Measurements from ENCODE around the gene CLCA4.

Gene CLCA4, protein sequence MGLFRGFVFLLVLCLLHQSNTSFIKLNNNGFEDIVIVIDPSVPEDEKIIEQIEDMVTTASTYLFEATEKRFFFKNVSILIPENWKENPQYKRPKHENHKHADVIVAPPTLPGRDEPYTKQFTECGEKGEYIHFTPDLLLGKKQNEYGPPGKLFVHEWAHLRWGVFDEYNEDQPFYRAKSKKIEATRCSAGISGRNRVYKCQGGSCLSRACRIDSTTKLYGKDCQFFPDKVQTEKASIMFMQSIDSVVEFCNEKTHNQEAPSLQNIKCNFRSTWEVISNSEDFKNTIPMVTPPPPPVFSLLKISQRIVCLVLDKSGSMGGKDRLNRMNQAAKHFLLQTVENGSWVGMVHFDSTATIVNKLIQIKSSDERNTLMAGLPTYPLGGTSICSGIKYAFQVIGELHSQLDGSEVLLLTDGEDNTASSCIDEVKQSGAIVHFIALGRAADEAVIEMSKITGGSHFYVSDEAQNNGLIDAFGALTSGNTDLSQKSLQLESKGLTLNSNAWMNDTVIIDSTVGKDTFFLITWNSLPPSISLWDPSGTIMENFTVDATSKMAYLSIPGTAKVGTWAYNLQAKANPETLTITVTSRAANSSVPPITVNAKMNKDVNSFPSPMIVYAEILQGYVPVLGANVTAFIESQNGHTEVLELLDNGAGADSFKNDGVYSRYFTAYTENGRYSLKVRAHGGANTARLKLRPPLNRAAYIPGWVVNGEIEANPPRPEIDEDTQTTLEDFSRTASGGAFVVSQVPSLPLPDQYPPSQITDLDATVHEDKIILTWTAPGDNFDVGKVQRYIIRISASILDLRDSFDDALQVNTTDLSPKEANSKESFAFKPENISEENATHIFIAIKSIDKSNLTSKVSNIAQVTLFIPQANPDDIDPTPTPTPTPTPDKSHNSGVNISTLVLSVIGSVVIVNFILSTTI

DNA sequence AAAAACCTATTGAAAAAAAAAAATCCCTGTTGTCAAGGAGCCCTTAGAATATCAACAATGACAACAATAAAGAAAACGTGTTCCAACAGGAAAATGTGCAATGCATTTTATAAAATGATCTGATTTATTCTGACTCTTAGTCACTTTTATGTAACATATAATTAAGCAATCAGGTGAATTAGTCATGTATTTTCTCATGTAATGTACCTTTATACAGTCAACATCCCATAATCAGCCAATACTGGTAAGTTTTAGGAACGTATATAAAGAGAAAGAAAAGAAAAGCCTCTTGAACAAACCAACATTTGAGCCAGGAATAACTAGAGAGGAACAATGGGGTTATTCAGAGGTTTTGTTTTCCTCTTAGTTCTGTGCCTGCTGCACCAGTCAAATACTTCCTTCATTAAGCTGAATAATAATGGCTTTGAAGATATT, at the start of gene CLCA4:
TSS of gene CLCA4 (plus strand) at position 292 of the 435 bp plus-strand sequence. CDS start at position 334, 42 bp downstream.
- peak within 1 kb of the TSS in 11 of 21 experiments; percentile 3 to 72 (median 27) for H3K27ac ChIP-seq
- H3K4me3 ChIP-seq: no peak within 1 kb of the TSS

DNA sequence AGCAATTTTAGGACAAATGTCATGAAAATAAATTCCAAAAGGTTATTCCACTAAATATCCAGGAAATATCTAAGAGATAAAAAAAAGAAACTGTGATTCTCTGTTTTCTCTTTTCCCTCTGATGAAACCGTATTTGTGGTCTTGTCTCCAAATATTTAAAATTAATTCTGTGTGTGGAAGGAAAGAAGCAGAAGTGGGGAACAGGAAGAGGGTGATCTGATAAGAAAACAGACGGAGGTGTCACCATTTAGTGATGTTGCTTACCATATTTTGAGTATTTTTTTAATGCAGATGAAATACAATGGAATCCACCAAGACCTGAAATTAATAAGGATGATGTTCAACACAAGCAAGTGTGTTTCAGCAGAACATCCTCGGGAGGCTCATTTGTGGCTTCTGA, 48.6 kb upstream of the CLCA4 start:
- H3K4me3 ChIP-seq: no peak overlapping the region
- H3K27ac ChIP-seq: no peak overlapping the region

DNA sequence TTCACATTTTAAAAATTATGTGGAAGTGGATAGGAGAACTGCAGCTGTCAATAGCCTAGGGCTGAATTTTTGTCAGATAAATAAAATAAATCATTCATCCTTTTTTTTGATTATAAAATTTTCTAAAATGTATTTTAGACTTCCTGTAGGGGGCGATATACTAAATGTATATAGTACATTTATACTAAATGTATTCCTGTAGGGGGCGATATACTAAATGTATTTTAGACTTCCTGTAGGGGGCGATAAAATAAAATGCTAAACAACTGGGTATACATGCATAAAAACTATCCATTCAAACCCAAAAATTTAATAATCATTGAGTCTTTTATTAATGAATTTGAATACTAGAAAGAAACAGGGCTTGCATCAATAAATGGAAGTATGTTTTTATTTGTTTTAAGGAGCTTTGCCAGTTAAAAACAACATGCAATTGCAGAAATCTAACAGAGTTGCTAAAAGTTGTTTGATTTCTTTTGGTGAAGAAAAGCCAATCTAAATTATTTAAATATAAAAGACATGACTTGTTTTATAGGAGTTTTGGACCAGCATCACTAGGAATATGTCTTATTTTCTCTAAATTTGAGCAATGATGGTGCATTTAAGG, 46.8 kb upstream of the CLCA4 start:
- no peak overlapping the region for H3K4me3 ChIP-seq
- H3K27ac ChIP-seq: no peak overlapping the region

DNA sequence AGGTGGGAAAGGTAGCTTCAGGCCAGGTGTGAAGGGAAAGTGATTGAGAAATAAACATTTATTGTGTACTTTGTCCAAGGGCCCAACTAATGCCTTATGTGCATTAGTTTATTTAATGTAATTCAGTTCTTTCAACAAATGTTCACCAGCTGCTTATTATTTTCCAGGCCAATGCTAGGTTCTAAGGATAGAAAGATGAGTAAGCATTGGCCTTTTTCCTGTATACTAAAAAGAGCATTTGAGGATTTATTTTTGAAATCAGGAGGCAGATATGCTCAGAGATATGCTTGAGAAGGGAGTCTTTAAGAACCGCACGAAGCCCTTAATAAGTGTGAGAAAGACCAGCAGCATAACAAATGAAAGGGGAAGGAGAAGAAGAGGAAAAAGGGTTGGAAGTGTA, 46.2 kb upstream of the CLCA4 start:
- peak overlapping the region in 1 of 21 experiments; percentile 8 for H3K27ac ChIP-seq

DNA sequence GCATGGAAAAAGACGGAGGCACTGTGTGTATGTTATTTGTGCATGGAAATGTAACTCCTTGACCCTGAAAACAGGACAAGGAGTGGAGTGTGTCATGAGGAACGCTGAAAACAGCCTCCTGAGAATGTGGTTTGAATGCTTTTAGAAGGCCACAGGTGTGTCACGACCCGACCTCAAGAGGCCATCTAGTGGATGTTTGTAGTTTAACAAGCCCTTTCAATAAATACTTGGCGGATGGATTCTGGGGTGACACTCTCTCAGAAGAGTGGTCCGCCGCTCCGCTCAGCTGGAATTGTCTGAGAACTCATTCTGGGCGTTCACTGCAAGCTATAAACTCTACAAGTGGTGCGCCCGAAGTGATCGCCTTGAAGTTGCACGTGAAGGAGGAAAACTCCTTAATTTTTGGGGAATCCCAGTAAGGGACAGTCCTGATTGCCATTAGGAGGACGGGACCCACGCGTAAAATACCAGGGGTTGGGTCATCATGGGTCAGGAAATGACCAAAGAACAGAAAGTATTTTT, 44.7 kb upstream of the CLCA4 start:
- Histone ChIP-seq H3K27ac (peak overlapping the region in 9 of 21 experiments; percentile 8 to 71 (median 54)), H3K4me3 (peak overlapping the region in 6 of 7 experiments; percentile 1 to 38 (median 14))

More for the DNA sequence above, 46.2 kb upstream of the CLCA4 start:
- no peak overlapping the region for H3K4me3 ChIP-seq

DNA sequence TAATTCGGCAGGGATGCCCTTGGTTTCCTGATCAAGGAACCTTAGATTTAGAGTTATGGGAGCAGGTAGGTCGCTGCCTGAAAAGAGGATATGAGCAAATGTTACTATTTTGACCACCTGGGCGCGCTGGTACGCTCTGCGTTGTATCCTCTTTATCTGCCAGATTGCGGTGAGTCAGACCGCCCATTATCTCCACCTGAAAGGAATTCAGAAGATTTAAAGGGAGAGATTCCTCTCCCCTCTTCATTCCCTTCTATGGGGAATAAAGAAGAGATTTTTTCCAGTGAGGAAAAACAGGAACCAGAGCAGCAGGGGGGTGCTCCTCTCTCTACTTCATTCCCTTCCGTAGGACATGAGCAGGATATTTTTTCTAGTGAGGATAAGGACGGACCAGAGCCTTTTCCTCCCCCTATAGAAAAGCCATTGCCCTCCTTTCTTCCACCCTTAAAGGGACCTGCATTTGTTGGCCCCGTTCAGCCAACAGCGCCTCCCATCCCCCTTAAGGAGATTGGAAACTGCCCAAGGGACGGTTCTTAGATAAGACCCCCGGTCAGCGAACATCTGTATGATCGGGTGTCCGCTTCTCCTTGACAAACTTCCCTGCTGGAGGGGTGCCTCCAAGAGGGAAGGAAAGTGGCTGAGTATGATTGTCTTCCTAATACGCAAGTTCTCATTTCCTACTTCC, 44.0 kb upstream of the CLCA4 start:
- H3K4me3 ChIP-seq: peak overlapping the region in 6 of 7 experiments; percentile 1 to 38 (median 14)

DNA sequence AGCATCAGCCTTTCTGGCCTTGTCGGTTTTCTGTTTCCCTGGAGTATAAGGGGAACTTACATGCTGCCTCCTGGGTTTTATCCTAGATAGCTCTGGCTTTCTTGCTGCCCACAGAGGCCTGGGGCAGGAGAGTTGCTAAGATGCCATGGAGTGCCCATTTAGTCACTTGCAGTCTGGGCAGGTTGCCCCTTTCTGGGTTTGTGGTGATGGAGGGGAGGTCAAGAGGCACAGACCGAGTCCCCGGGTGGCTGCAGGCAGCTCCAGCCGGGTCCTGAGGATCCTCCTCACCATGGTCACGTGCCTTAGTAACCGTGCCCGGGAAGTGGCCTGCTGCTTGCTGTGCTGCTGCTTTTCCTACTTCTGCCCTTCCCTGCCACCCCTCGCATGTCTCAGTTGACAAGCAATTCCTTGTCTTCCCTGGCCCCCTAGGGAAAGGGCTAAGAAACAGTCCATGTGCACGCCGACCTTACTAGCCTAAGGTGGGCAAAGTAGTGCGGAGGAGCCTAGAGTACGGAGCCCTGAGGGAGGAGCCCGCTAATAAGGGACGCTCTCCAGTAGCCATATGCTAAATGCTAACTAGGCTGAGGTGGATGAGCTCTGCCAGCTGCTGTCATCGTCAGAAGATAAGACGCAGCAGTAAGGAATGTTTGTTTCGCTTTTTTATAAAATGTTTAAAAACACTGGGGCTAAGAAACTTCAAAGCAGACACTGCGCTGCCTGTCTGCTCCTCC, 43.3 kb upstream of the CLCA4 start:
- Histone ChIP-seq H3K4me3 (no peak overlapping the region), H3K27ac (peak overlapping the region in 19 of 21 experiments; percentile 16 to 82 (median 66))

More for the DNA sequence above, 44.0 kb upstream of the CLCA4 start:
- H3K27ac ChIP-seq: peak overlapping the region in 17 of 21 experiments; percentile 22 to 82 (median 67)

DNA sequence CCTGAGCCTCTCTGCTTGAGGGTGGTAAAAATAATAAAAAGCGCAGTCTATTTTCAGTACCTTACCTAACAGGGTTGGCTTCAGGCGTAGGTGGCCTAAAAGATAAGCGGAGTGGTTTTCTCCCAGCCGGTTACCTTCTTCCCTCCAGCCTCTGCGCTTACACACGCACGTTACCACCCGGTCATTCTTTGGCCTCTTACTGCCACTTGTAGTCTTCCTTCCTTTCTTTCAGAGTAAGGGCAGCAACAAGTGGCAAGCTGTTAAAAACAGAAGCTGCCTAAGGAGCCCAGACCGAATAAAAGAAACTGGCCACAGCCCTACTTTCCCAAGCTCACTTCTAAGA, 42.8 kb upstream of the CLCA4 start:
- no peak overlapping the region for H3K4me3 ChIP-seq
- H3K27ac ChIP-seq: peak overlapping the region in 19 of 21 experiments; percentile 16 to 82 (median 66)

DNA sequence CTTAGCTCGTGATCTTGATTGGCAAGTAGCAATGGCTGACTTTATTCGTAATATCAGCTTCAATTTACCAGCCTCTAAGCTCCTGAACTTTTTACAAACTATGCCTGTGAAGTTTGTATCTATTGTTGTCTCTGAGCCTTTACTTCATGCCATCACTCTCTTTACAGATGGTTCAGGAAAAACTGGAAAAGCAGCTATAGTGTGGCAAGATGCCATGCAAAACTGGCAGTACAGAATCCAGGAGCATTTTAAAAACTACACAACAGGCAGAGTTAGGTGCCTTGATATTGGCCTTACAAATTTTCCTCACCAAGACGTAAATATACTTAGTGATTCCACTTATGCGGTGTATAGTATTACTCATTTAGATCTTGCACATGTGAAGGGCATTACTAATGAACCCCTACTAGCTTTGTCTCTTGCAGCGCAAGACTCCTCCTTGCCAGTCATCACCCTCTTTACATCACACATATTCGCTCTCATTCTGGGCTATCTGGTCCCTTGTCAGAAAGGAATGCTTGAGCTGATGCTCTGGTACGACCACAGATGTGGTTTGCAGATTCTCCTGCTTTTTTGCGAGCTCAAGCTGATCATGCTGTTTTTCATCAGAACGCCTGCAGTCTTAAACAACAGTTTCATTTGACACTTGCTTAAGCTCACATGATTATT, 41.8 kb upstream of the CLCA4 start:
- Histone ChIP-seq H3K4me3 (no peak overlapping the region), H3K27ac (peak overlapping the region in 16 of 21 experiments; percentile 2 to 82 (median 65))

DNA sequence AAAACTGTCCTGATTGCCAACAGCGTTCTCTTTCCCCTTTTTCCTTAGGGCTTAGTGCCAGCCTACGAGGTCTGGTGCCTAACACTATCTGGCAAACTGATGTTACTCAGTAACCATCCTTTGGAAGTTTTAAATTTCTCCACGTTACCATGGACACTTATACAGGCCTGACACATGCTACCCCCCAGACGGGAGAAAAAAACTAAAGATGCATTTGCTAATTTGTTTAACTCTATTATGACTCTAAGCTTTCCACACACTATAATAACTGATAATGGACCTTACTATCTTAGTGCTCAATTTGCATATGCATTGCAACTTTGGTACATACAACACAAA, 41.3 kb upstream of the CLCA4 start:
- Histone ChIP-seq H3K4me3 (no peak overlapping the region), H3K27ac (peak overlapping the region in 13 of 21 experiments; percentile 2 to 82 (median 64))

DNA sequence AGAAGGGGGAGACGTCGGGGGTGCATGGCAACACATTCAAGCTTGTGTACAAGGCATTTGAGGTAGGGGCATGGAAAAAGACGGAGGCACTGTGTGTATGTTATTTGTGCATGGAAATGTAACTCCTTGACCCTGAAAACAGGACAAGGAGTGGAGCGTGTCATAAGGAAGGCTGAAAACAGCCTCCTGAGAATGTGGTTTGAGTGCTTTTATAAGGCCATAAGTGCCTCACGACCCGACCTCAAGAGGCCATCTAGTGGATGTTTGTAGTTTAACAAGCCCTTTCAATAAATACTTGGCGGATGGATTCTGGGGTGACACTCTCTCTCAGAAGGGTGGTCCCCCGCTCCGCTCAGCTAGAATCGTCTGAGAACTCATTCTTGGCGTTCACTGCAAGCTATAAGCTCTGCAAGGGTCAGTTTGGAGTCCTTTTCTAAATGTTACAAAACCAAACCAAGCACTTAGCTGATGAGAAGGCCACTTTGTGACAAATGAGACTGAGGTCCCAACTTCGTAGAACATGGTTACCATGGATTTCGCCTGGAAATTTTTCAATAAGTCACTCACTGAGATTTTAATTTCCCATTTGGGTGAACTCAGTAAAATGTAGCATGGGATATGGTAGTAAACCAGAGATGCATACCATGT, 38.8 kb upstream of the CLCA4 start:
- H3K27ac ChIP-seq: no peak overlapping the region
- H3K4me3 ChIP-seq: no peak overlapping the region

DNA sequence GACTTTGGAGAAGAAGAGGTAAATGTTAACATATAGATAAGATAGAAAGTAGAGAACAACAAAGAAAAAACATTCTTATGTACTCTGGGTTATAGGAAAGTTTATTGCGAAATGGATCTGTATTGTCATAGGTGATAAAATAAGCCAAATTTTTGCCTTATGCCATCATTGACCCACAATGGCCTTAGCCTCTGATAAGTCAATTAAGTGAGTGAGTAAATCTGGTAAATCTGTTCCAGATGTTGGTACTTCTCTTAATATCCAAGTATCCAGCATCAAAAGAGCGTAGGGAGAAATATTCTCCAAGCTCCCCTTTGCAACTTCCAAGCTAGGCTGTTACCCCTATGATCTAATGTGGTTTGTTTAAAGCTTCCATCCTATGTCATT, 38.3 kb upstream of the CLCA4 start:
- no peak overlapping the region for H3K27ac ChIP-seq
- H3K4me3 ChIP-seq: no peak overlapping the region

DNA sequence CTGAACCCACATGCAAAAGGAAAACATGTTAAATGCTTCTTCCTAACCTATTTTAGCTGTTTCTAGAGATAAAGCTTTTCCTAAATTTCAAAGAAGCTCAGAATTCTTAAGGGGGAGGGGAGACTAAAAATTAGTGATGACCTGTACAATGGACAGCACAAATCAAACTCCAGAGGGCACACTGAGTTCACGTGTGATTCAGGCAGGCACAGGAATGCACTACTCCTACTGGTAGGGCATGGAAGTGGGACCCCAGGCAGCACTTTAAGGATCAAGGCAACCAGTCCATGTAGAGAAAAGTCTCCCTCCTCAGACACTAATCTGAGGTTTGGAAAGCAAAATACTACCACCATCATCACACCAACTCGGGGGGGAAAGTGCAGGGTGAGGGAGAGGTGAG, 31.3 kb upstream of the CLCA4 start:
- Histone ChIP-seq H3K27ac (no peak overlapping the region), H3K4me3 (no peak overlapping the region)

DNA sequence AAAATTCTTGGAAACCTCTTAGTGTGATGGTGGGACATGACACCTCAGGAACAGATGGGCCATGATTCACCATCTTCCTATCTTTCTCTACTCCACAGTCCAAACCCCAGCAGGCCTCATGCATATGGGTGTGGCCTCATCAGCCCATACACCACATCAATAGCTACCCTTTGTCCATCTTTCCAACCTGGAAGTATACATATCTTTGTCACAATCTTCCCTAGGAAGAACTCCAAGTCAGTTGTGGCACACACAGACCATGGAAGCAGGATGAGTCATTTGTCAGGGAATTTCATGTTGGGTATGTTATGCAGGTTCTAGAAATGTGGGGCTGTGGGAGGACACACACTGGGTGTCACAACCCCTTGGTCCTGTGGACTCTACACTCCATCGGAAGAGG, 30.5 kb upstream of the CLCA4 start:
- Histone ChIP-seq H3K27ac (no peak overlapping the region), H3K4me3 (no peak overlapping the region)

DNA sequence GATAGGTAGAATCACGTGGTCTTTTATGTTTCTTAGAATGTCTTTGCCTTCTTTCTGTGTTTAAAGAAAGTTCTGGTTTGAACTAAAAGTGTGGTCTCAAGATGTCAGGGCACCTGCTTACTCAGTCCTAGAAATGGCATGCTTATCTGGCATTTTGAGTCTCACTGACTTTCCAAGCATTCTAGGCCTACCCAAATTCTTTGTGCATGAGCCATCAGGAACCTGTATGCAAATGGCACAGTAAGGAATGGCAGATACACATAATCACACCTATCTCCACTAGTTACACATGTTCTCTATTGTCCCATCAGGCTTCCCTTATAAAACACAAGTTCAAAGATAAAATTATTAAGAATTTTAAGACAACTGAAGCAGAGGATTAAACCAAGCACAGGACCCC, 29.5 kb upstream of the CLCA4 start:
- Histone ChIP-seq H3K27ac (no peak overlapping the region), H3K4me3 (no peak overlapping the region)

DNA sequence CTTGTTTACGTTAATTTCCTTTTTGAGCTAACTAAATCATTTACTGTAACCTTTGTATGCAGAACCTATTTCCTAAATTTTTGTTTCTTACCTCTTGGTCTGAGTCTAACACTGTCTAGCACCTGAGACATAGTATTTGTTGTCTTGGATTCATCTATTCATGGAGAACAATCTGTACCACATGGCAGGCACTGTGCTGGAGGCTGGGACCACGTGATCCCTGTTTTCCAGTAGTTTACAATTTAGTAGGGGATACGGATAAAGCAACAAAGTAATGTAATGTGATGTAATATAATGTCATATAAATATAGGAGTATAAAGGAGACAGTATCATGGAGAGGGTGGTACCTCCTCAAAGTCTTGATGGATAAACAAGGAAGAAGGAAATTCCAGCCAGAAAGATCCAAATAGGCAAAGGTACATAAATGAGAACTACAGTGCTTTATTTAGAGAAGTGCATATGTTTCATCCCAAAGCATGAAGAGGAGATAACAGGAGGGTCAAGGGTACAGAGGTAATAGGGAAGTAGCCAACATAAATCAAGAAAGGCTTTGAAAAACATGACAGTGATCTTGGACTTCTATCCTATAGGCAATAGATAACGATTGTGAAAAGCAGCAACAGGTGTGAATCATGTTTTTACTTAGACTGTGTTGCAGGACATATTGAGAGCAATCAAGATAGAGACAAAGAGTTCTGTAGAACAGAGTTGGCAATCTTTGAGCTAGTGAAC, 25.9 kb upstream of the CLCA4 start:
- H3K27ac ChIP-seq: no peak overlapping the region
- no peak overlapping the region for H3K4me3 ChIP-seq

DNA sequence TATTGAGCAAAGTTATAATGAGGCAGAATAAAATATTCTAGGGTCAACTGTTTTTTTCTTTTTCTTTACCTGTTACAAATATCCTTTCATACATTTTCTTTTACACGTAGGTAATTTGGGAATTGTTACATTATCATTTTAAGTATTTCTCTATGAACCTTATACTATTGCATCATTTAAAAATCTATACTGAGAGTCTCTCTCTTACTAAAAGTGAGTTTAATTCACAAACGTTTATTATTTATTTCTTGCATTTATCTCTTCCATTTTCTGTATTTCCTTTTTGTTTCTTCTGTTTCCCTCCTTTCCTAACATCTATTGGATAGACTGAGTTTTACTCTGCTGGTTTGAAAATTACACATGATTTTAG, 25.4 kb upstream of the CLCA4 start:
- H3K27ac ChIP-seq: no peak overlapping the region

More for the DNA sequence above, 25.4 kb upstream of the CLCA4 start:
- H3K4me3 ChIP-seq: no peak overlapping the region
